Glomerular visceral epithelial cell (primary cell): ENCODE measurements around the gene SMC5.
"Not testable (repeated sequence)": the region's sequence is repeated elsewhere in the genome, so short reads cannot be mapped to it uniquely, and the experiment has no call there.

Source experiments
- DNase-seq: peaks from one replicate; pipeline ENCODE4 v3.0.0-alpha.2; 2016; ENCODE audit errors: extremely low spot score

Gene SMC5

DNA sequence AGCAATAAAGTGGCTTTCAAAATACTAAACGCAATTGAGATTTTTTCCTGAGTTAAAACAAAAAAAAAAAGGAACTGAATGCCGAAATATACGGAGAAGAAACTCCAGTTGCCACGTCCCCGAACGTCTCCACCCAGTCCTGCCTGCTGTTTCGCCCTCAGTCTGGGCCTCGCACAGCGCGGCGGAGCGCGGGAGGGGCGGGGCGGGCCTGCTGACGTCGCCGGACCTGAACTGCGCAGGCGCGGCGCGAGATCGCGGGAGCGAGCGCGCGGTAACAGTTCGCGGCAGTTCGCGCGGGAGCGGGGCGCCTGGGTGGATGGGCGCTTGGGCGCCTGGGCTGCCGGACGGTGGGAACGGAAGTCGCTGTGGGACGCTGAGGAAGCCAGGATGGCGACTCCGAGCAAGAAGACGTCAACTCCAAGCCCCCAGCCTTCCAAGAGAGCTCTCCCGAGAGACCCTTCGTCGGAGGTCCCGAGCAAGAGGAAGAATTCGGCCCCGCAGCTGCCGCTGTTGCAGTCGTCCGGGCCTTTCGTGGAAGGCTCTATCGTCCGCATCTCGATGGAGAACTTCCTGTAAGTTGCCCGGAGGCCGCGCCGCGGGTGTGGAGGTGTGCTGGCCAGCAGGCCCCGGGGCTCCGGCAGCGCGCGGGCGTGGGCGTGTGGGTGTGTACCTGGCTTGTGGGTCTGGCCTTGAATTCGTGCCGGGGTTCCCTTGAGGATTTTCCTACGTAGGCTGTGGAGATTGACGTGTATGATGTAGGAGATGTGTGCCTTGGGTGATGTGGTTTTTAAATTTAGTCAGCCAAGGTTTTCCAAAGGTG lies at the start of gene SMC5:
Gene SMC5, plus strand, starts transcription at position 287 of the 820 bp plus-strand sequence. Its CDS starts 101 bp downstream, at position 388.
- DNase-seq, result peak; percentile 95

DNA sequence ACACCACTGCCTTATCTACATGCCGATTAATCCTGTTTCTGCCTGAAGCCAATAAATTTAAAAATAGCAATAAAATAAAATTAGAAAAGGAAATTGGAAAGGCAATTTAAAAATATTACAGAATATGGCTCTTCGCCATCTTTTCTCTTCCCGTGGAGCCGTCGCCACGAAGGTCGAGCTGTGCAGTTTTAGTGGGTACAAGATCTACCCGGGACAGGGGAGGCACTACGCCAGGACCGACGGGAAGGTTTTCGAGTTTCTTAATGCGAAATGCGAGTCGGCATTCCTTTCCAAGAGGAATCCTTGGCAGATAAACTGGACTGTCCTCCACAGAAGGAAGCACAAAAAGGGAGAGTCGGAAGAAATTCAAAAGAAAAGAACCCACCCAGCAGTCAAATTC lies 41.7 kb upstream of the SMC5 start:
- DNase-seq, result no peak

- no peak for DNase-seq
Observed at GRCh38 chr9:70218767-70219166, 40.0 kb upstream of the SMC5 start.

- DNase-seq, result no peak
Observed at GRCh38 chr9:70220216-70220615, 38.6 kb upstream of the SMC5 start.

GRCh38 chr9:70222354-70222753 lies 36.4 kb upstream of the SMC5 start:
- DNase-seq, result no peak

DNA sequence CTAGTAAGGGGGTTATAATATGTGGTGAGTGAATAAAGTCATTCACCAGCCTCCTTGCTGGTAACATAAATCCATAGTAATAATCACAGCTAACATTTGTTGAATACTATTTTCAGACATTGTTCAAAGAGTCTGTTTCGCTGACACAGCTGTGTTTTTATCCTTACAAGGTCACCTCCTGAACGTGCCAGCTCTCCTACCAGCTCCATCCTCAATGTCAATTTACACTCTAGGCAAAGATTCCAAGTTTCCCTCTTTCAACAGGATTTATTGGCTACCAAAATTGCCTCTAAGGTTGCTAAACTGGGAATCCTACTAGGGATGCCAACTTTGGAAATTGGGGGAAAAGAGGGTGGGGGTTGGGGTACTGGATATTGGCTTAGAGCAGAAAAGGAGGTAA lies 30.7 kb upstream of the SMC5 start:
- no peak for DNase-seq

DNA sequence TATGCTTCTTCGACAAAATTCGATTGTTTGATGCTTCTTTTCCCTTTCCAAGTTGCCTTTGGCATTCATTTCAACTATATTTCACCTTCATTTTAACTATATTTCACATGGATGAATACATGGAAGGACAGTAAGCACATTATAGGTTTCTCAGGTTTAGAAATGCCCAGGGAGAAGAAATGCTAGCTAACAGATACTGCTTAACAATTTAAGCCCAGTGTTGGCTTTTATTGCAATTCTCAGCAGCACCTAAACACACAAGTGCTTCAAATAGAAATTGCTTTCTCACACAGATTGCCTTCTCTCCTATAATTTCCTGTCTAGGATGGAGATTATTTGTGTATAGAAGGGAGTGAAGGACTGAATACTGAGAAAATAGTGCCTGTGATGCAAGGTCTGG lies 30.2 kb upstream of the SMC5 start:
- DNase-seq, result no peak

DNA sequence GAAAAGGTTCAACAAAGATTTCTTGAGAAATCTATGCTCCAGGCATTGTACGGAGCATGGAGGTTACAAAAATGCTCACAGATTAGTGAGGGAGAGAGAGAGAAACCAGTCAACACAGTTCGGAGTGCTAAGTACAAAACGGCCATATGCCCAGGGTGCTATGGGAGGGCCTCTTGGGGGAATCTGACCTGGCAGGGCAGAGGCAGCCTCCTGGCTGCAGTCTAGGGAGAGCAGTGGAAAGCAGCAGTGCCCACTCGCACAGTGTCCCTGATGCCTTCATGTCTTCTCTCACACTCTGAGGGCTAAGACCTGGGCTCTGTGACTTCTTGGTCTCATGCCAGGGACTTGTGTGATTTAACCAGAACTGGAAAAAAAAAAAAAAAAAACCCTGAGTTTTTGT lies 29.8 kb upstream of the SMC5 start:
- DNase-seq, result no peak

DNA sequence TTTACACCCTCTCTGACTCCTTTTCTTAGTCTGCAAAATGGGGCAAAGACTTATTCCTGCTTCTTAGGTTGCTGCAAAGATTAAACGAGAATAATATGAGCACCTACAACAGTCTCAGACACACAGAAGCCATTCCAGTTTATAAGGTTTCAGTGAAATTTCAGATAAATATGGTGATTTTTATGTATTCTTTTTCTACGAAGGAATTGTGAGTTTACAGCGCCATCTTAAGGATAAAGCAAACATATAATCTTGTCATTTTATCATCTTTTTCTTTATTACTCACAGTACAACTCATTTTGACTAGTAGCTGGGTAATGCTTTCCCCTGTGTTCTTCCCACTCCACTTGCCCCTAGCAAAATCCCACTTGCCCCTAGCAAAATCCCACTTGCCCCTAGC lies 29.2 kb upstream of the SMC5 start:
- peak; percentile 25 for DNase-seq

DNA sequence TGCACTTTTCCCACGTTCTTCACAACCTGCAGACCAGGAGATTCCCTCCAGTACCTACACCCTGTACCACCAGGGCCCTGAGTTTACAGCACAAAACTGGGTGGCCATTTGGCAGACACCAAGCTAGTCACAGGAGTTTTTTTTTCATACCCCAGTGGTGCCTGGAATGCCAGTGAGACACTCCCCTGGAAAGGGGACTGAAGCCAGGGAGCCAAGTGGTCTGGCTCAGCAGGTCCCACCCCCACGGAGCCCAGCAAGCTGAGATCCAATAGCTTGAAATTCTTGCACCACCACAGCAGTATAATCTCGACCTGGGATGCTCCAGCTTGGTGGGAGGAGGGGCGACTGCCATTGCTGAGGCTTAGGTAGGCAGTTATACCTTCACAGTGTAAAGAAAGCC lies 26.3 kb upstream of the SMC5 start:
- no peak for DNase-seq

- not testable (repeated sequence) for DNase-seq
Observed at GRCh38 chr9:70234208-70234607, 24.6 kb upstream of the SMC5 start.

DNA sequence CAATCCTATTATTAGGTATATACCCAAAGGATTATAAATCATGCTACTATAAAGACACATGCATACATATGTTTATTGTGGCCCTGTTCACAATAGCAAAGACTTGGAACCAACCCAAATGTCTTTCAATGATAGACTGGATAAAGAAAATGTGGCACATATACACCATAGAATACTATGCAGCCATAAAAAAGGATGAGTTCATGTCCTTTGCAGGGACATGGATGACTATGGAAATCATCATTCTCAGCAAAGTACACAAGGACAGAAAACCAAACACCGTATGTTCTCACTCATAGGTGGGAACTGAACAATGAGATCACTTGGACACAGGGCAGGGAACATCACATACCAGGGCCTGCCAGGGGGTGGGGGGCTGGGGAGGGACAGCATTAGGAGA lies 12.8 kb upstream of the SMC5 start:
- DNase-seq, result not testable (repeated sequence)

GRCh38 chr9:70250221-70250620 lies 8.6 kb upstream of the SMC5 start:
- no peak for DNase-seq

DNA sequence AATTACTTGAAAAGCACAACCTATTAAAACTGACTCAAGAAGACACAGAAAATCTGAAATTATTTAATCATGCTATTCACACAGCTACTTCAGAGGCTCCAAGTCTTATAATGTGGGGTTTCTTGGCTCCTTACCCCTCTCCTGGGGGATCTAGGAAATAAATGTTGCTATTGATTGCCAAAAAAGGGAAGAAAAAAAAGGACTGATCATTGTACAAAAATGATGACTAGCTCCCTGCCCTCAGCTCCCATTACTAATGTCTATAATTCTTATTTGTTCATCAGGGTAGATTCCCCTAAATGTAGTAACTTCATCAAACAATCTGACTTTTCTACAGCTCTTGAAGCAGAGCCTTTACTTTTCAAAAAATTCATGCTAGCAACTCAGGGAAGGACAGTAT lies 3.3 kb upstream of the SMC5 start:
- no peak for DNase-seq

DNA sequence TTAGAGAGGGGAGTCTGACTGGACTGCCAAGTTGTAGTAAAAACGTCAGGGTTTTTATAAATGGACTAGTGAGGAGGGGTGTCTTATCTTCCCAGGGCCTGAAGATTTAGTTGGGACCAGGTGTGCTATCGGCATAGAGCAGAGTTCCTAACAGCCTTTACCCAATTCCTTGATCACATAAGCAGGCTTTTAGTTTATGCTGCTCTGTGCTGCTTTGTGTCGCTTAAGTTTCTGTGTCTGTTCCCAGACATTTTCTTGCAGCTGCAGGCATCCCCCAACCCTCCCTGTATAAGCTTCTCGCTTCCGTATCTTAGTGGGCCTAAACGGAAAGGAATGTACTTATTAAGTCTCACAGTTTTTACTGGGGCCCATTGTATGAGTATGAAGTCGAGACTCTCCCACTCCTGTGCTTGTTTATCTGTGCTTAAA lies 2.6 kb upstream of the SMC5 start:
- DNase-seq, result peak; percentile 71

DNA sequence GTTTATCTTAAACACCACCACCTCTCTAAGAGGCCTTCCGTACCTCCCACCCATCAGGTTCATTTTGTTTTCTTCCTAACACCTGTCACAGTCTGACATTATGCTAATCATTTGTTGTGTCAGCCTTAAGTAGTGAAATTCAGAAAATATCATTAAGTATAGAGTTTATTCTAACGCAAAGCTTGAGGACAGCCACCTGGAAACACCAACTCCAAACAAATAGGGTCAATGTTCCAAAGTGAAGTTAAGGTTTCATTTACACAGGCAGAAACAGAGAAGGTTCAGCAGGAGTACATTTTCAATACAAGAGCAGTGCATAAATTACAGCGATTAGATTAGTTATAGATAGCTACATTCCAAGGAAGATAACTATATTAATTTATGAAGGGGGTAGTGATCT lies 1.3 kb upstream of the SMC5 start:
- DNase-seq, result peak; percentile 3

DNA sequence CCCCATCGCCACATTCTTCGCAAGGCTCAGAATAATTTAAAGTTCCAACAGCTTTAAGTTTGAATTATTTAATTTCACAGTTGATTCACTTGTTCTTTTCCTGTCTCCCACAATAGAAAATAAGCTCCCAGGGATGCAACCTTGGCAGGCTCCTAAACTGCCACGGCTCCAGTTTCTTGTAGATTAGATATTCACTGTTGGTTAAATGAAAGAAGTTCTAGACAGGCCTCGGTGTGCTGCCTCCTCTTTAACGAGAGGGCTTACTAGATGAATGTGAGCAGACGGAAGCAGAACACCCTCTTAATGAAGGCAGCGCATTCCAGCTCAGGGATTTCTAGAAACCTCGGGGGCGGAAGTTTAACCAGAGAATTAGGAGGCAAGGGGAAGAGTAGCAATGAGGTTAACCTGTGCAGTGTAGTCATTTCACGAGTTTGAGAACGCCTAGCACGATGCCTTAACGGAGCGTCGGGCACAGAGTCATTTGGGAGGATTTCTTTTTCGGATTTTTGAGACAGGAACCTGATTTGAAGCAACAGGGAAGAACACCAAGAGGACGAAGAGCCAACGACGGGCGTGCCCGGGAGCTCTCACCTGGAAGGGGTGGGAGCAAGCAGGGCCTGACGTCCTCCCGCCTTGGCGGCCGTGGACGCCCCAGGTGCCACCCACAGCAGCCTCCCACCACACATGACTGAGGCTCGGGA lies 637 bp upstream of the SMC5 start:
- peak; percentile 56 for DNase-seq

GRCh38 chr9:70259512-70259802 lies 679 bp downstream of the SMC5 start:
- no peak for DNase-seq

GRCh38 chr9:70260007-70260443 lies 1.2 kb downstream of the SMC5 start:
- DNase-seq, result peak; percentile 19

- no peak for DNase-seq
Observed at GRCh38 chr9:70260606-70261005, 1.8 kb downstream of the SMC5 start.

DNA sequence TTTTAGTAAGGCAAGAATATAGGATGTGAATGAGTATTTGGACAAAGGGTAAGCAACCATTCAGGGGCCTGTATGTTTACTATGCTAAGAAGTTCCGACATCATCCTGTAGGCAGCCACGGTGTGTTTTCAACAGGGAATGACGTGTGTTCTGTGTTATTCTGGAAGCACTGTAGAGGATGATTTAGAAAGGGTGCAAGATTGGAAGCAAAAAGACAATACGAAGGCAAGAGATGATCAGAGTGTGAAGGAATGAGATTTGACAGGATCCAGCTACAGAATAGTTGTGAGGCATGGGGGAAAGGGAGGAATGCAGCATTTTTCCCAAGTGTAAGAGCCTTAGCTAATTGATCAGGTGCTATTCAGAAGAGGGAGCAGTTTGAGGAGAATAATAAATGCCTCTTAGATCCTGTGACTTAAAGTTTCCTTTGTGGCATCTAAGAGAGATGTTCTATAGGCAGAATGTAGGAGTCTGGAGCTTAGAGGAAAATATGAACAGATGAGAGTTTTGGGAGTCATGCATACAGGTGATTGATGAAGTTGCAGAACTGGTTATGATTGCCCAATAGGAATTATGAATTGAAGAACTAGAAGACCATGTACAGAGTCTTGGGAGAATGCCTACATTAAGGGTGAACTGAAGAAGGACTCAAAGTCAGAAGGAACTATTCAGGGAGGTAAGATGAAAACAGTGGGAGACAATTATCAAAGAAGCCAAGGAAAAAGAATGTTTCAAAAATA lies 2.5 kb downstream of the SMC5 start:
- no peak for DNase-seq

DNA sequence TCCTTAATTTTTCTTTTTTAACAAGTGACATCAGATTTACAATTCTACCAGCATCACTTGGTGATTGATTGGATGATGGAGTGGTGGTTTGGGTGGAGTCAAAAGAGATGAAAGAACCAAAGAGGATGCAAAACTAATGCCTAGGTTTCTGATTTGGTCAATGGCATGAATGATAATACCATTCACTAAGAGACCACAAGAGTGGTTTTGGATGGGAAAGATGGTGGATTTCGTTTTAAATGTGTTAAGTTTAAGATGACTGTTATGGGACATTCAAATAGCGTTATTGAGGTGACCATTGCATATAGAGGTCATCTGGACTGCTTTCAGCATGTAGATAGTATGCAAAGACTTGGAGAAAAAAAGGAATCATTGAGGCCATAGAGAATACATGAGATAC lies 3.6 kb downstream of the SMC5 start:
- no peak for DNase-seq

GRCh38 chr9:70262948-70263347 lies 4.2 kb downstream of the SMC5 start:
- DNase-seq, result no peak
